Activated T-helper 2 cell treated with anti-CD3 and anti-CD28 coated beads, Interferon-gamma antibody, Interleukin-2, Interleukin-4, amounts not matched to agents 10 μg/mL and 5 μg/mL and 100 μg/mL, durations not matched to agents 14 hours and 24 hours and 36 hours (primary cell): ENCODE data around the gene TMPRSS13. TPM values are rescaled to one million over a fixed set of nuclear protein-coding genes. Genes with fewer than 3 reads are reported as not detected.
"Not testable (repeated sequence)": the region's sequence is repeated elsewhere in the genome, so short reads cannot be mapped to it uniquely, and the experiment has no call there.

Source experiments
- DNase-seq: peaks from one replicate; pipeline ENCODE4 v3.0.0; 2021; ENCODE audit warnings: low spot score
- H3K27ac Mint-ChIP-seq: one replicate; pipeline ENCODE4 v1.8.0; 2021; ENCODE audit warnings: mixed read lengths
- H3K27me3 Mint-ChIP-seq: one replicate; pipeline ENCODE4 v1.8.0; 2021; ENCODE audit warnings: low read depth, mixed read lengths
- H3K36me3 Mint-ChIP-seq: one replicate; pipeline ENCODE4 v1.8.0; 2021; ENCODE audit warnings: low read depth, mixed read lengths
- H3K4me1 Mint-ChIP-seq: one replicate; pipeline ENCODE4 v1.8.0; 2021; ENCODE audit warnings: low read depth, mixed read lengths
- H3K4me3 Mint-ChIP-seq: one replicate; pipeline ENCODE4 v1.8.0; 2021; ENCODE audit warnings: low read depth, mild to moderate bottlenecking, moderate library complexity, mixed read lengths
- H3K9me3 Mint-ChIP-seq: one replicate; pipeline ENCODE4 v1.8.0; 2021; ENCODE audit warnings: mixed read lengths
- intact Hi-C: fragments of 100-400 bp; cut with micrococcal nuclease; formaldehyde crosslinking; loops from one replicate; pipeline ENCODE4 v1.15.1; 2023
- total RNA-seq: library from RNA; stranded (reverse); gene quantifications from 2 replicates; pipeline ENCODE4 v1.2.3, GENCODE V29; 2022

The TMPRSS13 gene
- total RNA-seq, 1 donor from 2014 or later: 5.3 TPM

GRCh38 chr11:117932426-117932825, 3.2 kb upstream of the TMPRSS13 start:
- Mint-ChIP-seq H3K36me3 (no peaks in the 10 kb centered on the region), H3K9me3 (no peaks in the 10 kb centered on the region), H3K27ac (peak overlapping the region; percentile 65), H3K4me1 (peaks cover 62% of the 10 kb centered on the region), H3K4me3 (no peak overlapping the region), H3K27me3 (no peaks in the 10 kb centered on the region)
- intact Hi-C loops: no loop called here
- DNase-seq: no peak

GRCh38 chr11:117931971-117932370, 2.8 kb upstream of the TMPRSS13 start:
- Mint-ChIP-seq H3K36me3 (no peaks in the 10 kb centered on the region), H3K4me1 (peaks cover 62% of the 10 kb centered on the region), H3K27me3 (no peaks in the 10 kb centered on the region), H3K9me3 (no peaks in the 10 kb centered on the region), H3K27ac (peak overlapping the region; percentile 81), H3K4me3 (no peak overlapping the region)
- no peak for DNase-seq
- intact Hi-C loops: loop anchor here (2.0 kb wide), 1 partner anchor 21 kb away; no protein-coding TSS in a partner anchor

- no peak overlapping the region for H3K4me3 Mint-ChIP-seq
- no peaks in the 10 kb centered on the region for H3K36me3 Mint-ChIP-seq
- peaks cover 57% of the 10 kb centered on the region for H3K4me1 Mint-ChIP-seq
- H3K9me3 Mint-ChIP-seq: no peaks in the 10 kb centered on the region
- H3K27ac Mint-ChIP-seq: peak overlapping the region; percentile 90
- H3K27me3 Mint-ChIP-seq: no peaks in the 10 kb centered on the region
- intact Hi-C loops: loop anchor here (2.0 kb wide), 1 partner anchor 21 kb away; no protein-coding TSS in a partner anchor
- no peak for DNase-seq
Observed at GRCh38 chr11:117931331-117931950, 2.2 kb upstream of the TMPRSS13 start.

- Mint-ChIP-seq H3K27me3 (no peaks in the 10 kb centered on the region), H3K4me1 (peaks cover 55% of the 10 kb centered on the region), H3K9me3 (no peaks in the 10 kb centered on the region), H3K36me3 (no peaks in the 10 kb centered on the region), H3K27ac (peak overlapping the region; percentile 90), H3K4me3 (no peak overlapping the region)
- no peak for DNase-seq
- intact Hi-C loops: loop anchor here (2.0 kb wide), 1 partner anchor 22 kb away; no protein-coding TSS in a partner anchor
Observed at GRCh38 chr11:117930668-117931330, 1.6 kb upstream of the TMPRSS13 start.

GRCh38 chr11:117929916-117930570, 841 bp upstream of the TMPRSS13 start:
- DNase-seq: no peak
- Mint-ChIP-seq H3K4me3 (no peak overlapping the region), H3K36me3 (no peaks in the 10 kb centered on the region), H3K4me1 (peaks cover 52% of the 10 kb centered on the region), H3K27ac (peak overlapping the region; percentile 90), H3K9me3 (no peaks in the 10 kb centered on the region), H3K27me3 (no peaks in the 10 kb centered on the region)
- intact Hi-C loops: loop anchor here (2.0 kb wide), 1 partner anchor 23 kb away; no protein-coding TSS in a partner anchor

- Mint-ChIP-seq H3K27ac (no peak overlapping the region), H3K4me3 (no peak overlapping the region), H3K4me1 (peaks cover 46% of the 10 kb centered on the region), H3K9me3 (no peaks in the 10 kb centered on the region), H3K36me3 (no peaks in the 10 kb centered on the region), H3K27me3 (no peaks in the 10 kb centered on the region)
- DNase-seq: no peak
- intact Hi-C loops: no loop called here
Observed at GRCh38 chr11:117928446-117929141, 608 bp downstream of the TMPRSS13 start.

- intact Hi-C loops: no loop called here
Observed at GRCh38 chr11:117927926-117928325, 1.3 kb downstream of the TMPRSS13 start.

GRCh38 chr11:117926166-117926565, 3.0 kb downstream of the TMPRSS13 start:
- H3K4me3 Mint-ChIP-seq, H3K27ac Mint-ChIP-seq, intact Hi-C loops, H3K36me3 Mint-ChIP-seq, H3K9me3 Mint-ChIP-seq, H3K27me3 Mint-ChIP-seq, DNase-seq: not testable (repeated sequence)
- H3K4me1 Mint-ChIP-seq: peaks cover 27% of the 10 kb centered on the region

More at GRCh38 chr11:117927926-117928325, 1.3 kb downstream of the TMPRSS13 start:
- no peaks in the 10 kb centered on the region for H3K27me3 Mint-ChIP-seq
- H3K27ac Mint-ChIP-seq: no peak overlapping the region
- H3K36me3 Mint-ChIP-seq: no peaks in the 10 kb centered on the region
- no peak for DNase-seq
- peaks cover 40% of the 10 kb centered on the region for H3K4me1 Mint-ChIP-seq
- no peaks in the 10 kb centered on the region for H3K9me3 Mint-ChIP-seq
- H3K4me3 Mint-ChIP-seq: no peak overlapping the region

GRCh38 chr11:117925198-117925925, 3.8 kb downstream of the TMPRSS13 start:
- H3K36me3 Mint-ChIP-seq: no peaks in the 10 kb centered on the region
- H3K4me1 Mint-ChIP-seq: peaks cover 19% of the 10 kb centered on the region
- H3K27me3 Mint-ChIP-seq: no peaks in the 10 kb centered on the region
- no peak overlapping the region for H3K4me3 Mint-ChIP-seq
- no peak for DNase-seq
- no peaks in the 10 kb centered on the region for H3K9me3 Mint-ChIP-seq
- H3K27ac Mint-ChIP-seq: no peak overlapping the region
- intact Hi-C loops: no loop called here

- Mint-ChIP-seq H3K9me3 (no peaks in the 10 kb centered on the region), H3K4me1 (peaks cover 16% of the 10 kb centered on the region), H3K27me3 (no peaks in the 10 kb centered on the region), H3K27ac (no peak overlapping the region), H3K4me3 (no peak overlapping the region), H3K36me3 (no peaks in the 10 kb centered on the region)
- DNase-seq: no peak
- intact Hi-C loops: no loop called here
Observed at GRCh38 chr11:117924631-117925170, 4.5 kb downstream of the TMPRSS13 start.

GRCh38 chr11:117923773-117924172, 5.4 kb downstream of the TMPRSS13 start:
- H3K36me3 Mint-ChIP-seq: no peaks in the 10 kb centered on the region
- H3K9me3 Mint-ChIP-seq: no peaks in the 10 kb centered on the region
- peaks cover 18% of the 10 kb centered on the region for H3K4me1 Mint-ChIP-seq
- intact Hi-C loops: no loop called here
- no peaks in the 10 kb centered on the region for H3K27me3 Mint-ChIP-seq
- H3K27ac Mint-ChIP-seq: no peak overlapping the region
- no peak for DNase-seq
- no peak overlapping the region for H3K4me3 Mint-ChIP-seq

- no peak for DNase-seq
- Mint-ChIP-seq H3K4me1 (peaks cover 13% of the 10 kb centered on the region), H3K27me3 (no peaks in the 10 kb centered on the region), H3K27ac (no peak overlapping the region), H3K36me3 (no peaks in the 10 kb centered on the region), H3K4me3 (no peak overlapping the region), H3K9me3 (no peaks in the 10 kb centered on the region)
- intact Hi-C loops: no loop called here
Observed at GRCh38 chr11:117923275-117923674, 5.9 kb downstream of the TMPRSS13 start.
